PFSK-1 (cell line): Measurements from ENCODE around the gene ERC2.

Experiments used
- FOXP2 ChIP-seq: optimal IDR thresholded peaks from 2 replicates; pipeline ENCODE3; 2011; ENCODE audit warnings: borderline replicate concordance, control low read depth, inconsistent platforms; ENCODE audit not compliant: insufficient read depth; ENCODE audit errors: extremely low read length, extremely low read depth
- POLR2AphosphoS5 ChIP-seq: IDR thresholded peaks from 2 replicates; pipeline ENCODE4 v1.6.1; 2012; ENCODE audit warnings: low read depth, mild to moderate bottlenecking, control low read depth, low read length, moderate library complexity
- REST ChIP-seq, 2 experiments: IDR thresholded peaks; 2 replicates each; pipeline versions ENCODE4 v1.6.1 to v1.8.0; 2011 to 2012; ENCODE audit warnings: low read depth in 2 of 2, low read length in 2 of 2, control low read depth in 1 of 2, inconsistent platforms in 1 of 2, mild to moderate bottlenecking in 1 of 2, moderate library complexity in 1 of 2; ENCODE audit not compliant: insufficient read depth in 1 of 2
- SIN3A ChIP-seq: IDR thresholded peaks from 2 replicates; pipeline ENCODE4 v1.6.1; 2012; ENCODE audit warnings: mild to moderate bottlenecking, low read length, moderate library complexity, borderline replicate concordance; ENCODE audit not compliant: insufficient read depth
- TAF1 ChIP-seq: IDR thresholded peaks from 2 replicates; pipeline ENCODE4 v1.6.1; 2012; ENCODE audit warnings: low read length, control low read depth, borderline replicate concordance; ENCODE audit not compliant: insufficient read depth

The ERC2 gene

GRCh38 chr3:55964491-55964985, 503.7 kb downstream of the ERC2 start:
- TF ChIP-seq TAF1: no peak
- no peak for TF ChIP-seq SIN3A
- TF ChIP-seq REST (IDR thresholded peaks at IDR 0.05; ENCODE audit: insufficient read depth in 1 of 2, low read depth in 2 of 2, low read length in 2 of 2): no peak
- no peak for TF ChIP-seq FOXP2
- no peak for TF ChIP-seq POLR2AphosphoS5

DNA sequence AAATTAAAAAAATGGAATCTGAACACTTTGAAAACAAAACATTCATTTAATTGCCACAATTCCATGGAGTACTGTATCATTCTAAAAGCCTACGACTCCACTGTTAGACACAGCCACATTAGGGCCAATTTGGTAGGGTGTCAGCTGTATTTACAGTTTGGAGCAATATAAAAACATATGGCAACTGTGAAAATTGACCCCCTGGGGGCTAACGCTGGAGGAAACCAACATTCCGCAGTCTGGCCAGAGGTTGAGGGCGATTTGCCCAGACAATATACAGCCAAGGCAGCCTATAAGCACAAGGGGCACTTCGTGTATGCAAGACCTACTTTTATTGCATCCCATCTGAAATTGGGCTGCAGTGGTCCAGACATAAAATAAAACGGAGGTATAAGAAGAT, 504.7 kb downstream of the ERC2 start:
- TF ChIP-seq FOXP2: no peak
- TF ChIP-seq TAF1: no peak
- TF ChIP-seq POLR2AphosphoS5: no peak
- TF ChIP-seq SIN3A: no peak
- TF ChIP-seq REST (IDR thresholded peaks at IDR 0.05; ENCODE audit: insufficient read depth in 1 of 2, low read depth in 2 of 2, low read length in 2 of 2): no peak

DNA sequence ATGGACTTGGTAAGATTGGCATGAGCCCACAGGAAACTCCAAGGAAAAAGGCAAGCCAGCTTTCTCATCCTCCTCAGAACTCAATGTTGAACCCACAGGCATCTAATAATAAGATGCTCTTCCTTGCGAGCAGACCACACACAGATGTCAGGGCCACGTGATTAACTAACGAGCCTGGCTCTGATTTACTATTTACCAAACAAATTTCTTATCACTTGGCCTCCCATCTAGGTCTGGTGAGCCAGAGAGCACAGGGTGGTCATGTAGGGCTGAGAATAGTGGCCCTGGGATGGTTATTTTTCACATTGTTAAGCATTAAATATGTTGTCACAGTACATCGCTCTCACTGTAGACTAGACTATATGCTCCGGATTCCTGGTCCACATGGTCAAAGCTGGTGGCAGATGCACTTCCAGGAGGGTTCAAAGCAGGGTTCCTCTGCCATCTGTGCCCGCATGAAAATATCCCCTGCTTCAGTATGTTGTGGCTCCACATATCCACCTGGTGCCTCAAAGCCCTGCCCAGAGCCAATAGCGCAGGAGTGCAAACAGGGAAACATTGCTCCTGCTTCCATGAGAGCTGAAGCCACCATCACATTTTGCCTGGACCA, 508.7 kb downstream of the ERC2 start:
- TF ChIP-seq SIN3A (no peak), REST (IDR thresholded peaks at IDR 0.05; ENCODE audit: insufficient read depth in 1 of 2, low read depth in 2 of 2, low read length in 2 of 2) (no peak), TAF1 (no peak), FOXP2 (no peak), POLR2AphosphoS5 (no peak)

DNA sequence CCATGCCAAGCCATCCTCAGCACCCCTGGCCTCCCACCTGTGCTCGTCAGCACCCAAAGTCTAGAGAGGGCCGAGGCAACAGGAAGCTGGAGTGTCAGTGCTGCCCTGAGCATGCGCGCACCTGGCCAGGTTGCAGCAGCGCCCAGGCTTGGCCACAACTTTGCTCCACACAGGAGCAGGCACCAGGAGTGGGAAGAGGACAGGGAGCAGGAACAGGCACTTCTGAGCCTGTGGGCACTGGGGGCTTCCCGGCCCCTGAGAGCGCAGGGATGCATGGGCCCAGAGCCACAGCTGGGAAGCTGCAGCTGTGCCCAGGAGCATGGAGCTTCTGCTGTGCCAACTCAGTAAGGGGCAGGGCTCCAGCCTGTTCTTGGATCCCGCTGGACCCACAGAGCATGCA, 509.7 kb downstream of the ERC2 start:
- TF ChIP-seq FOXP2: no peak
- TF ChIP-seq REST (IDR thresholded peaks at IDR 0.05; ENCODE audit: insufficient read depth in 1 of 2, low read depth in 2 of 2, low read length in 2 of 2): no peak
- no peak for TF ChIP-seq SIN3A
- TF ChIP-seq POLR2AphosphoS5: no peak
- TF ChIP-seq TAF1: no peak
